GM19099 (cell line): ENCODE measurements around the gene MRPS27.

ENCODE experiments used
- POLR2A ChIP-seq: IDR thresholded peaks from 3 replicates; pipeline ENCODE4 v1.6.1; 2011; ENCODE audit warnings: low read depth; ENCODE audit not compliant: insufficient read length; ENCODE audit errors: extremely low read depth

Gene MRPS27

GRCh38 chr5:72347801-72348308 lies 27.8 kb upstream of the MRPS27 start:
- TF ChIP-seq POLR2A = no peak

- no peak for TF ChIP-seq POLR2A
Observed at GRCh38 chr5:72346398-72346797, 26.4 kb upstream of the MRPS27 start.

- TF ChIP-seq POLR2A = no peak
Observed at GRCh38 chr5:72338689-72339209, 18.7 kb upstream of the MRPS27 start.

- no peak for TF ChIP-seq POLR2A
Observed at GRCh38 chr5:72337159-72337558, 17.1 kb upstream of the MRPS27 start.

GRCh38 chr5:72330712-72331111 lies 10.7 kb upstream of the MRPS27 start:
- no peak for TF ChIP-seq POLR2A

GRCh38 chr5:72328172-72328571 lies 8.1 kb upstream of the MRPS27 start:
- no peak for TF ChIP-seq POLR2A

GRCh38 chr5:72326306-72326649 lies 6.2 kb upstream of the MRPS27 start:
- no peak for TF ChIP-seq POLR2A

- no peak for TF ChIP-seq POLR2A
Observed at GRCh38 chr5:72325566-72326305, 5.7 kb upstream of the MRPS27 start.

GRCh38 chr5:72324189-72324825 lies 4.3 kb upstream of the MRPS27 start:
- no peak for TF ChIP-seq POLR2A

GRCh38 chr5:72314571-72315172 lies 5.4 kb downstream of the MRPS27 start:
- TF ChIP-seq POLR2A = no peak

- no peak for TF ChIP-seq POLR2A
Observed at GRCh38 chr5:72313141-72313540, 6.9 kb downstream of the MRPS27 start.

- TF ChIP-seq POLR2A = no peak
Observed at GRCh38 chr5:72308853-72309191, 11.2 kb downstream of the MRPS27 start.

GRCh38 chr5:72307968-72308852 lies 11.8 kb downstream of the MRPS27 start:
- peak; percentile 99 for TF ChIP-seq POLR2A

GRCh38 chr5:72307573-72307967 lies 12.5 kb downstream of the MRPS27 start:
- TF ChIP-seq POLR2A = no peak
